Measurements from ENCODE around the gene INO80B. TPM values are rescaled to one million over a fixed set of nuclear protein-coding genes. Genes with fewer than 3 reads are reported as not detected.

The INO80B gene
- total RNA-seq, 2 experiments from 2014 or later, result 41.3 to 41.8 TPM

GRCh38 chr2:74450570-74451190, 4.2 kb upstream of the INO80B start:
- Mint-ChIP-seq H3K27ac (no peak overlapping the region), H3K4me1 (ENCODE audit: low read depth) (peaks cover 27% of the 10 kb centered on the region), H3K36me3 (ENCODE audit: low read depth) (peaks cover 9% of the 10 kb centered on the region), H3K9me3 (no peaks in the 10 kb centered on the region), H3K4me3 (no peak overlapping the region), H3K27me3 (no peaks in the 10 kb centered on the region)
- H3K4me3 ChIP-seq (ENCODE audit: low read length), result no peak overlapping the region
- no peaks in the 10 kb centered on the region for H3K27me3 ChIP-seq (ENCODE audit: control insufficient read depth in 1 of 2, insufficient read depth in 2 of 2, low read length in 2 of 2)
- DNase-seq (no peak), ATAC-seq (ENCODE audit: poor library complexity) (no peak)
- no peak overlapping the region for H3K27ac ChIP-seq (ENCODE audit: low read depth in 1 of 2, low read length in 2 of 2)
- CTCF ChIA-PET, result no interaction called here
- no peak for TF ChIP-seq CTCF (IDR thresholded peaks at IDR 0.05)
- H3K36me3 ChIP-seq (ENCODE audit: insufficient read depth, low read length), result no peaks in the 10 kb centered on the region
- H3K9me3 ChIP-seq (ENCODE audit: control insufficient read depth in 1 of 2, insufficient read depth in 1 of 2, low read length in 2 of 2), result no peaks in the 10 kb centered on the region
- intact Hi-C loops (cut with DNase I, micrococcal nuclease), result loop anchor here (5.0 to 10.0 kb wide), 2 partner anchors 198 to 1216 kb away; partner anchors contain the start of genes CCT7 (in 2 of the 2) and PRADC1 (in 2 of the 2)
- POLR2A ChIA-PET, result no interaction called here
- H3K4me1 ChIP-seq (ENCODE audit: insufficient read depth, low read length), result peaks cover 27% of the 10 kb centered on the region

DNA sequence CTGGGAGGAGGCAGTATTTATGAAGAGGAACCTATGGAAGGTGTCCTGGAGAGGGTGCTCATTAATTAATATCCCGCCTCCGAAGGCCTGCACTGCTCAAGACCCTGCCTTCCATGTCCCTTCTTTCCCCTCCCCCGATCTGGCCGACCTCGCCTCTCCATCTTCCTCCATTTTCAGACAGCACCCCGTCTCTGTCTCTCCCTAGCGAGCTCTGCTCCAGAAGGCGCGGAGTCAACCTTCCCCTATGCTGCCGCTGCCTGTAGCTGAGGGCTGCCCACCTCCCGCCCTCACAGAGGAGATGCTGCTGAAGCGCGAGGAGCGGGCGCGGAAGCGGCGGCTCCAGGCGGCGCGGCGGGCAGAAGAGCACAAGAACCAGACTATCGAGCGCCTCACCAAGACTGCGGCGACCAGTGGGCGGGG, 2.3 kb downstream of the INO80B start:
- no peak for DNase-seq

More for the DNA sequence above, 2.3 kb downstream of the INO80B start:
- Mint-ChIP-seq H3K9me3 (no peaks in the 10 kb centered on the region), H3K27me3 (no peaks in the 10 kb centered on the region), H3K4me3 (peak overlapping the region; percentile 95), H3K27ac (peak overlapping the region; percentile 98), H3K36me3 (ENCODE audit: low read depth) (peaks cover 30% of the 10 kb centered on the region), H3K4me1 (ENCODE audit: low read depth) (peaks cover 69% of the 10 kb centered on the region)
- Histone ChIP-seq H3K4me1 (ENCODE audit: insufficient read depth, low read length) (peaks cover 54% of the 10 kb centered on the region), H3K36me3 (ENCODE audit: insufficient read depth, low read length) (peaks cover 13% of the 10 kb centered on the region), H3K27me3 (ENCODE audit: control insufficient read depth in 1 of 2, insufficient read depth in 2 of 2, low read length in 2 of 2) (no peaks in the 10 kb centered on the region), H3K4me3 (ENCODE audit: low read length) (peak overlapping the region; percentile 96), H3K9me3 (ENCODE audit: control insufficient read depth in 1 of 2, insufficient read depth in 1 of 2, low read length in 2 of 2) (no peaks in the 10 kb centered on the region), H3K27ac (ENCODE audit: low read depth in 1 of 2, low read length in 2 of 2) (peak overlapping the region; percentile 100)
- ChIA-PET CTCF (interaction anchor here (1.1 to 6.2 kb wide), 4 partner anchors 17 to 66 kb away, joined by 3 to 61 read pairs (median 6); partner anchors contain the start of genes CCDC142 and TTC31), POLR2A (interaction anchor here (0.8 to 6.5 kb wide), 17 partner anchors 13 to 1223 kb away, joined by 3 to 225 read pairs (median 6); partner anchors contain the start of genes AUP1, C2orf81, CCDC142 and CCT7)
- intact Hi-C loops (cut with DNase I, micrococcal nuclease), result loop anchor here (2.0 to 10.0 kb wide), 3 partner anchors 52 to 1222 kb away; partner anchors contain the start of genes CCT7 (in 2 of the 2), PRADC1 (in 2 of the 2) and TPRKB (in 1 of the 2)
- TF ChIP-seq CTCF (IDR thresholded peaks at IDR 0.05), result no peak
- peak; percentile 9 for ATAC-seq (ENCODE audit: poor library complexity)

All from CD4-positive, alpha-beta T cell (primary cell).